ENCODE results near the gene HLF.

Gene HLF

DNA sequence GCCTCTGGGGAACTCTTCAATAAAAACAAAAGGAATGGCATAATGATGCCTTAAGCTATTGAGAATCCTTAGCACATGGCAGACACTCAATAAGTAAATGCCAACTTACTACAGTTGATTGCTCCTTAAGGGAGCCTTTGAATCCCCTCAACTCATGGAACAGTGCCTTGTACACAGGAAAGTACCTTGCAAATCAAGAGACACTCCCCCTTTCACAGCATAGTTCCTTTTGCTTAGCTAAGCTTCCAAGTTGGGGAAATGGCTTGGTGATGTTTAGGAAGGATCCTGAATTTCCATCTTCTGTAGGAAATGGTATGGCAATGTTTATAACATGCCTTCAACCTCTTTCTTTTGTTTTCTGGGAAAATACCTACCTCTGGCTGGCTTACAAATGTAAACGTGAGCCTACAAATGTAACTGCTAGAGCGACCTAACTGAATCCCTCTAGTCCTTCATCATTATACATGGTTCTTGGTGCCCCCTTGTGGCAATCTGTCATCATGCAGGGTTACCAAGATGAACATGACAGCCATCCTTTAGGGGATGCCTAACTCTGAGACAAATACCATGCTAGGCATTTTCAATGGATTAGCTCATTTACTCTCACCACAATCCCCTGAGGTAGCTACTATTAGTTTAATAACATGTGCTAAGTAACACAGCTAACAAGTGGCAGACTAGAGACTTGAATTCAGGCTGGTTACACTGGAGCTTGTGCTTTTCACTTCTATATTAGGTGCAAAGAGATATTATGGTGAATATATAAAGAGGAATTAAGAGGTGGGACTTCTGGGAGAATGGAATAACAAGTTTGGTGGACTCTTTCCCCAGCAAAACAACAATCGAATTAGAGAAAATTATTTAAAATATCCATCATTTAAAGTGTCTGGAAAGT lies 91.9 kb downstream of the HLF start:
- Mint-ChIP-seq H3K27ac (no peak overlapping the region), H3K4me3 (no peak overlapping the region)

DNA sequence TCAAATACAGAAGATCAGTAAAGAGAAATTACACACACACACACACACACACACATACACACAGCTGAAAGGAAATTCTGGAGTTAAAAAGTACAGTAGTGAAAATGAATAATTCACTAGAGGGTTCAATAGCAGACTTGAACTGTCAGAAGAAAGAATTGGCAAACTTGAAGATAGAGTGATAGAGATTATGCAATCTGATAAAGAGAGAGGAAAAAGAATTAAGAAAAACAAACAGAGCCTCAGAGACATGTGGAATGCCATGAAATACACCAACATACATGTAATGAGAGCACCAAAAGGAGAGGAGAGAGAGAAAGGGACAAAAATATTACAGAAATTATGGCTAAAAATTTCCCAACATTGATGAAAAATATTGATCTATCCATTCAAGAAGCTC lies 96.2 kb downstream of the HLF start:
- Mint-ChIP-seq H3K36me3 (no peaks in the 10 kb centered on the region), H3K9me3 (peaks cover 9% of the 10 kb centered on the region), H3K27me3 (peaks cover 5% of the 10 kb centered on the region), H3K27ac (no peak overlapping the region), H3K4me3 (no peak overlapping the region), H3K4me1 (peaks cover 4% of the 10 kb centered on the region)

More for the DNA sequence above, 91.9 kb downstream of the HLF start:
- peaks cover 9% of the 10 kb centered on the region for H3K9me3 Mint-ChIP-seq
- no peaks in the 10 kb centered on the region for H3K36me3 Mint-ChIP-seq
- H3K4me1 Mint-ChIP-seq: peaks cover 4% of the 10 kb centered on the region
- H3K27me3 Mint-ChIP-seq: peaks cover 5% of the 10 kb centered on the region

DNA sequence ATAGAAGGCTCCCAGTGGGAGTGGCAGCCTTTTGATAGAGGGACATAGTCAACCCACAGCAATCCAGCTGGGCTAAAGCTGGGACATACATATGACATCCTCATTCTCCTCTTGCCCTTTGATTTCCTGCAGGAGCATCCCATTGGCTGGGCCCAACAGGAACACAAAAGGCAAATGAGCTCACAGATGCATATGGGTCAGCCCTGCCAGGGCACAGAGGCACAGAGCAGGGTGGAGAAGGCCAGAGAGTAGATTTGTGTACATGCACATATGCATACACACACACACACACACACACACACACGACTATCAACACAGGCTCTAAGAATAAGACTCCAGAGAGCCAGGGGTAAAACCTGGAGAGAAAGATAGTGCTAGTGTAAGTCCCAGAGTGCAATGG lies 98.3 kb downstream of the HLF start:
- no peaks in the 10 kb centered on the region for H3K36me3 Mint-ChIP-seq
- no peaks in the 10 kb centered on the region for H3K4me1 Mint-ChIP-seq
- peaks cover 9% of the 10 kb centered on the region for H3K9me3 Mint-ChIP-seq
- H3K27me3 Mint-ChIP-seq: peaks cover 3% of the 10 kb centered on the region
- no peak overlapping the region for H3K4me3 Mint-ChIP-seq
- no peak overlapping the region for H3K27ac Mint-ChIP-seq

DNA sequence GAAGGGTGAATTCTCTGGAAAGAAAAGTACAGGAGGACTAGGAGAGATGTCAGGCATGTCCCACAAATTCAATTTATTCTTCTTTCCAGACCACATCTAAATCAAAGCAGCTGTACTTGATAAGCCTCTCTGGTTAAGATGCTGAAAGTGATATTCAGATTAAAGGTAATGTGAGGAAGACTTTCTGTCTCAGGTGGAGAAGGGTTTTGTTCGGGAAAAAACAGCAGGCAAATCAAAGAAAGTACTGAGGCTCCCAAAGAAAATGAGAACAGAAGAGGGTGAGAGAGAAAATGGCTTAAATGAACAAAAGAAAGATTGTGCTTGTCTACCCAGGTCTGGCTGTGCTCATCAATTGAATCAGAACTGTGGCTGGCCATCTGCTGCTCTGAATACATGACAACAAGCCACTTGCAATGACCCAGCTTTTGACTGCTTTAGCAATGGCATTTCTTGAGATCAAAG lies 101.3 kb downstream of the HLF start:
- H3K27me3 Mint-ChIP-seq: peaks cover 2% of the 10 kb centered on the region
- H3K4me3 Mint-ChIP-seq: no peak overlapping the region
- no peaks in the 10 kb centered on the region for H3K36me3 Mint-ChIP-seq
- no peak overlapping the region for H3K27ac Mint-ChIP-seq
- peaks cover 3% of the 10 kb centered on the region for H3K4me1 Mint-ChIP-seq
- peaks cover 3% of the 10 kb centered on the region for H3K9me3 Mint-ChIP-seq

DNA sequence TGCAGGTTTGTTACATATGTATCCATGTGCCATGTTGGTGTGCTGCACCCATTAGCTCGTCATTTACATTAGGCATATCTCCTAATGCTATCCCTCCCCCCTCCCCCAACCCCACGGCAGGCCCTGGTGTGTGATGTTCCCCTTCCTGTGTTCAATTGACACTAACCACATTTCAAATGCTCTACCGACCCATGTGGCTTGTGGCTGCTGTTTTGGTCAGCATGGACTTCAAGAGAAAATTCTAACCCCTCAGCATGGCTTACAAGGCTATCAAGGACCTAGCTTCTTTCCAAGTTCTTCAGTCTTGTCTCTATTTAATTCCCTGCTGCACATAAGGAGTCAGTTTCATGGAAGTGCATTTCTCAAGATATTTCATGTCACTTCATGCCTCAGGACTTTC lies 103.9 kb downstream of the HLF start:
- H3K9me3 Mint-ChIP-seq: no peaks in the 10 kb centered on the region
- H3K36me3 Mint-ChIP-seq: no peaks in the 10 kb centered on the region
- no peak overlapping the region for H3K4me3 Mint-ChIP-seq

More for the DNA sequence above, 103.9 kb downstream of the HLF start:
- H3K27me3 Mint-ChIP-seq: no peaks in the 10 kb centered on the region
- peaks cover 3% of the 10 kb centered on the region for H3K4me1 Mint-ChIP-seq
- no peak overlapping the region for H3K27ac Mint-ChIP-seq
